RWPE1 (cell line): ENCODE measurements around the gene TERT.
A peak's percentile ranks its signal among the peaks of the same experiment; 100 is the strongest.
"Not testable (repeated sequence)": the region's sequence is repeated elsewhere in the genome, so short reads cannot be mapped to it uniquely, and the experiment has no call there.

Source experiments
- CTCF ChIA-PET: fragments of 350-600 bp; sonication (Branson Sonifier 250); formaldehyde crosslinking; extraction: SDS; loops from one replicate; lab custom pipeline; 2021; lab: Yijun Ruan, JAX
- POLR2A ChIA-PET: fragments of 400-600 bp; formaldehyde crosslinking; extraction: SDS; loops from one replicate; lab custom pipeline; 2020; ENCODE audit warnings: antibody characterized with exemption; ENCODE audit not compliant: low non-redundant PET; lab: Yijun Ruan, JAX
- DNase-seq: peaks from one replicate; pipeline ENCODE4 v3.0.0; 2012; ENCODE audit warnings: low spot score
- H3K27ac ChIP-seq: fragments of 450-650 bp; 2 replicates; pipeline ENCODE4 v1.5.1; 2017
- TF ChIP-seq, protein P1 (sequence below): fragments of 450-650 bp; conservative IDR thresholded peaks from 2 replicates; pipeline ENCODE4 v1.5.1; 2017; ENCODE audit warnings: low read depth, mild to moderate bottlenecking

Gene TERT

DNA sequence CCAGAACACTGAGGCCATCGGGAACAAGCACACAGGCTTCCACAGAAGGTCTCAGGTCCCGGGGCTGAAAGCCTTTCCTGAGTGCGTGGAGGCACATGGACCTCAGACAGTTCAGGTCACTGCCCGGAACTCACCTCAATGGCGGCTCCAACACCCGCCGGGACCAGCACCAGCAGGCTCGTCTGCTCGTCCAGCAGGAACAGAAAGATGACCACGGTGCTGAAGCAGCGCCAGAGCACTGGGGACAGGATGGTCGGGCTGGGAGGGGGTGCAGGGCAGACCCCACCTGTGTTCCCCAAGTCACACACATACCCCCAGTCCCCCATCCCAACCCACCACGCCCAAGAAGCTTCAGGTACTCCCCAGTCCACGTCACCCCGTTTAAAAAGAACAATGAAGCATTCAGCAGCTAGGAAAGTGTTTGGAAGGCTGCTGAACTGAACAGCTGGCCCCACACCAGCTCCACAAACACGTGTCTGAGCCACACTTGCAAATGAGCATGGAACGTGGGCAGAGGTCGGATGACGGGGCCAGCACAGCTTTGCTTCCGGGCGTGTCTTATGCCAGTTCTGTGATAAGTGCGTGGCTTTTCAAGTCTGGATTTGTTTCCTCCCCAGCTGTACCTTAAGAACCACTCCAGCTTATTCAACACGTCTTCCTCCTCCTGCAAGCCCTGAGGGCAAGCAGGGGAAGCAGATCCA is 35.4 kb upstream of the TERT start:
- peak; percentile 95 for DNase-seq
- ChIA-PET POLR2A (interaction anchor here (0.9 kb wide), 1 partner anchor 15 kb away, joined by 7 read pairs; no protein-coding TSS in a partner anchor), CTCF (no interaction called here)
- H3K27ac ChIP-seq: peak overlapping the region; percentile 100
- TF ChIP-seq, protein P1, sequence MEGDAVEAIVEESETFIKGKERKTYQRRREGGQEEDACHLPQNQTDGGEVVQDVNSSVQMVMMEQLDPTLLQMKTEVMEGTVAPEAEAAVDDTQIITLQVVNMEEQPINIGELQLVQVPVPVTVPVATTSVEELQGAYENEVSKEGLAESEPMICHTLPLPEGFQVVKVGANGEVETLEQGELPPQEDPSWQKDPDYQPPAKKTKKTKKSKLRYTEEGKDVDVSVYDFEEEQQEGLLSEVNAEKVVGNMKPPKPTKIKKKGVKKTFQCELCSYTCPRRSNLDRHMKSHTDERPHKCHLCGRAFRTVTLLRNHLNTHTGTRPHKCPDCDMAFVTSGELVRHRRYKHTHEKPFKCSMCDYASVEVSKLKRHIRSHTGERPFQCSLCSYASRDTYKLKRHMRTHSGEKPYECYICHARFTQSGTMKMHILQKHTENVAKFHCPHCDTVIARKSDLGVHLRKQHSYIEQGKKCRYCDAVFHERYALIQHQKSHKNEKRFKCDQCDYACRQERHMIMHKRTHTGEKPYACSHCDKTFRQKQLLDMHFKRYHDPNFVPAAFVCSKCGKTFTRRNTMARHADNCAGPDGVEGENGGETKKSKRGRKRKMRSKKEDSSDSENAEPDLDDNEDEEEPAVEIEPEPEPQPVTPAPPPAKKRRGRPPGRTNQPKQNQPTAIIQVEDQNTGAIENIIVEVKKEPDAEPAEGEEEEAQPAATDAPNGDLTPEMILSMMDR: no peak

DNA sequence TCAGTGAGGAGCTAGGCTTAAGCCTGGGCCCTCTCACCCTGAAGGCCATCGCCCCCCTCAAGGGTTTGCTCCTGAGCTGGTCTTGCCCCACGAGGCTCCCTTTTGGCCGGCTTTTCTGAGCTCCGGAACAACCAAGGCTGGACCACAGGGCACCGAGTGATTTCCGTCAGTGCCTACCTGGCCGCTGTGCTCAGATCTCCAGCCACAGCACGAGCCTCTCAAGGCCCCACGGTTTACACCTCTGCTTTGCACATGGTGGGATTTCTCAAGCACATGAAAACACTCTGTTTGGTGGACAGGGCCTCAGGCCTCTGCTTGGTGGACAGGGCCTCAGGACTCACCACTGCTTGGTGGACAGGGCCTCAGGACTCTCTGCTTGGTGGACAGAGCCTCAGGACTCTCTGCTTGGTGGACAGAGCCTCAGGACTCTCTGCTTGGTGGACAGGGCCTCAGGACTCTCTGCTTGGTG is 34.3 kb upstream of the TERT start:
- peak overlapping the region; percentile 100 for H3K27ac ChIP-seq
- CTCF ChIA-PET: no interaction called here
- no peak for DNase-seq
- POLR2A ChIA-PET: no interaction called here
- TF ChIP-seq, protein P1: no peak

DNA sequence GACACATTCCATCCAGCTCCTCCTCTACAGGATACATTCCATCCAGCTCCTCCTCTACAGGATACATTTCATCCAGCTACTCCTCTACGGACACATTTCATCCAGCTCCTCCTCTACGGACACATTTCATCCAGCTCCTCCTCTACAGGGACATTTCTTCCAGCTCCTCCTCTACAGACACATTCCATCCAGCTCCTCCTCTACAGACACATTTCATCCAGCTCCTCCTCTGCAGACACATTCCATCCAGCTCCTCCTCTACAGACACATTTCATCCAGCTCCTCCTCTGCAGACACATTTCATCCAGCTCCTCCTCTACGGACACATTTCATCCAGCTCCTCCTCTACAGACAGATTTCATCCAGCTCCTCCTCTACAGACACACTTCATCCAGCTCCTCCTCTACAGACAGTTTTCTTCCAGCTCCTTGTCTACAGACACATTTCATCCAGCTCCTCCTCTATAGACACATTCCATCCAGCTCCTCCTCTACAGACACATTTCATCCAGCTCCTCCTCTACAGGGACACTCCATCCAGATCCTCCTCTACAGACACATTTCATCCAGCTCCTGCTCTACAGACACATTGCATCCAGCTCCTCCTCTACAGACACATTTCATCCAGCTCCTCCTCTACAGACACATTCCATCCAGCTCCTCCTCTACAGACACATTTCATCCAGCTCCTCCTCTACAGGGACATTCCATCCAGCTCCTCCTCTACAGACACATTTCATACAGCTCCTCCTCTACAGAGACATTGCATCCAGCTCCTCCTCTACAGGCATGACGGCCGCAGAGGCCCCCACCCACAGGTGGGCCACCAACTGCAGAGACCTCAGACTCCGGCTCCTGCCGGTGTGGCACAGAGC is 33.6 kb upstream of the TERT start:
- CTCF ChIA-PET: interaction anchor here (0.6 kb wide), 1 partner anchor 474 kb away, joined by 4 read pairs; no protein-coding TSS in a partner anchor
- DNase-seq, POLR2A ChIA-PET: not testable (repeated sequence)
- peak overlapping the region; percentile 100 for H3K27ac ChIP-seq

DNA sequence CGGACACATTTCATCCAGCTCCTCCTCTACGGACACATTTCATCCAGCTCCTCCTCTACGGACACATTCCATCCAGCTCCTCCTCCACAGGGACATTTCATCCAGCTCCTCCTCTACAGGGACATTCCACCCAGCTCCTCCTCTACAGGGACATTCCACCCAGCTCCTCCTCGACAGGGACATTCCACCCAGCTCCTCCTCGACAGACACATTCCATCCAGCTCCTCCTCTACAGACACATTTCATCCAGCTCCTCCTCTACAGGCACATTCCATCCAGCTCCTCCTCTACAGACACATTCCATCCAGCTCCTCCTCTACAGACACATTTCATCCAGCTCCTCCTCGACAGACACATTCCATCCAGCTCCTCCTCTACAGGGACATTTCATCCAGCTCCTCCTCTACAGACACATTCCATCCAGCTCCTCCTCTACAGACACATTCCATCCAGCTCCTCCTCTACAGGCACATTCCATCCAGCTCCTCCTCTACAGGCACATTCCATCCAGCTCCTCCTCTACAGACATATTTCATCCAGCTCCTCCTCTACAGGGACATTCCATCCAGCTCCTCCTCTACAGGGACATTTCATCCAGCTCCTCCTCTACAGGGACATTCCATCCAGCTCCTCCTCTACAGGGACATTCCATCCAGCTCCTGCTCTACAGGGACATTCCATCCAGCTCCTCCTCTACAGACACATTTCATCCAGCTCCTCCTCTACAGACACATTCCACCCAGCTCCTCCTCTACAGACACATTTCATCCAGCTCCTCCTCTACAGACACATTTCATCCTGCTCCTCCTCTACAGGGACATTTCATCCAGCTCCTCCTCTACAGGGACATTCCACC is 32.3 kb upstream of the TERT start:
- POLR2A ChIA-PET: interaction anchor here (0.6 kb wide), 1 partner anchor 175 kb away, joined by 3 read pairs; no protein-coding TSS in a partner anchor
- peak overlapping the region; percentile 88 for H3K27ac ChIP-seq
- DNase-seq: not testable (repeated sequence)
- CTCF ChIA-PET: interaction anchor here (0.6 to 0.7 kb wide), 2 partner anchors 120 to 476 kb away, joined by 3 to 4 read pairs; no protein-coding TSS in a partner anchor

DNA sequence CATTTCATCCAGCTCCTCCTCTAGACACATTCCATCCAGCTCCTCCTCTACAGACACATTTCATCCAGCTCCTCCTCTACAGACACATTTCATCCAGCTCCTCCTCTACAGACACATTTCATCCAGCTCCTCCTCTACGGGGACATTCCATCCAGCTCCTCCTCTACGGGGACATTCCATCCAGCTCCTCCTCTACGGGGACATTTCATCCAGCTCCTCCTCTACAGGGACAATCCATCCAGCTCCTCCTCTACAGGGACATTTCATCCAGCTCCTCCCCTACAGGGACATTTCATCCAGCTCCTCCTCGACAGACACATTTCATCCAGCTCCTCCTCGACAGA is 31.6 kb upstream of the TERT start:
- DNase-seq, POLR2A ChIA-PET: not testable (repeated sequence)
- CTCF ChIA-PET: interaction anchor here (0.7 kb wide), 1 partner anchor 121 kb away, joined by 3 read pairs; no protein-coding TSS in a partner anchor
- H3K27ac ChIP-seq: peak overlapping the region; percentile 88

DNA sequence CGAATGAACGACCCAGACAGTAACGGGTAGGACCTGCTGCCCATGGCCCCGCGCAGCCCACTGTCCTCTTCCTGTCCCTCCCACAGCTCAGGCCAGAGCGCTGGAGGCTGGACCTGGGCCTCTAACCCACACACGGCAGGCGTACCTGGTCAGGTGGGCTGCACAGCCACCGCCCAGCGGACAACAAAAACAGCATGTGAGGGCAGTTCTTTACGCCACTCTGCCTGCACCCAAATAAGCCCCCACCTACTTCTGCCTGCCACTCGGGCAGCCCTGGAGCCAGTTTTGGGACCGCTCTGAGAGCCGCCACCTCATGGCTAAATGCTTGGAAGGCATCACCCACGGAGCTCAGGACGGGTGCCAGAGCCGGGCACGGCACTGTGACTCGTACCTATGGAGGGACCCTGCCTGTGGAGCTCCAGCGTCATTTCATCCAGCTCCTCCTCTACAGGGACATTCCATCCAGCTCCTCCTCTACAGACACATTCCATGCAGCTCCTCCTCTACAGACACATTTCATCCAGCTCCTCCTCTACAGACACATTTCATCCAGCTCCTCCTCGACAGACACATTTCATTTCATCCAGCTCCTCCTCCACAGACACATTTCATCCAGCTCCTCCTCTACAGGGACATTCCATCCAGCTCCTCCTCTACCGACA is 31.1 kb upstream of the TERT start:
- ChIA-PET POLR2A (interaction anchor here (0.7 kb wide), 1 partner anchor 11 kb away, joined by 3 read pairs; no protein-coding TSS in a partner anchor), CTCF (no interaction called here)
- TF ChIP-seq, protein P1: no peak
- H3K27ac ChIP-seq: peak overlapping the region; percentile 88
- no peak for DNase-seq

DNA sequence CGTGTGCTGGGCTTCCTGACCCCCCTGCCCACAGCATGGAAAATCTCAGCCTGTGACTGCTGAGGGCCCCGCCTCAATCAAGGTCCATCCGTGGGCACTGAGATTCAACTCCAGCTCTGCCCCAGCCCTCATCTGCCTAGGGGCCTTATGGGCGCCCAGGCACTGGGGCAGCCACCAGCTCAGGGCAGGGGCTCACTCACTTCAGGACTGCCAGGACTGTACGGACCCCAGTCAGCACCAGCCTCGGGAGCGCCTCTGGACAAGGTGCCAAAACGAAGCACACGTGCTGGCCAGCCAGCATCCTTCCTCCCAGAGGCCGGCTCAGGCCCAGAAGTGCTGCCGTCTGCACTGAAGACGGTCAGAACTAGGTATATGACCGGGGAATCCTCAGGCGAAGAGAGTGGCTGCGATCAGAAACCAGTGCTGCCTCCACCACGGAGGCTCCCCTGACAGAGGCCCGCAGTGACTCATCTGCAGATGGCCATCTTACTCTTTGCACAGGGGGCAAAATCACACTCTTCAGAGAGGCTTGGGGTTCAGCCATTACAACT is 30.4 kb upstream of the TERT start:
- peak overlapping the region; percentile 88 for H3K27ac ChIP-seq

More for the DNA sequence above, 30.4 kb upstream of the TERT start:
- TF ChIP-seq, protein P1: no peak
- POLR2A ChIA-PET: interaction anchor here (0.7 kb wide), 1 partner anchor 10 kb away, joined by 3 read pairs; no protein-coding TSS in a partner anchor
- no peak for DNase-seq
- CTCF ChIA-PET: no interaction called here
